HG03175 (cell line): ENCODE measurements around the gene PTPRN2.

Source experiments
- ATAC-seq: cut with Tn5 transposase; IDR thresholded peaks from one replicate; pipeline ENCODE4 v1.9.1; 2021; ENCODE audit warnings: mild to moderate bottlenecking, moderate library complexity; ENCODE audit not compliant: unreplicated experiment

The PTPRN2 gene

GRCh38 chr7:157590526-157590925, 997.1 kb downstream of the PTPRN2 start:
- ATAC-seq: no peak

GRCh38 chr7:157589680-157590079, 997.9 kb downstream of the PTPRN2 start:
- ATAC-seq: no peak

GRCh38 chr7:157587805-157588560, 999.6 kb downstream of the PTPRN2 start:
- no peak for ATAC-seq

GRCh38 chr7:157587051-157587804, 1000.4 kb downstream of the PTPRN2 start:
- no peak for ATAC-seq

DNA sequence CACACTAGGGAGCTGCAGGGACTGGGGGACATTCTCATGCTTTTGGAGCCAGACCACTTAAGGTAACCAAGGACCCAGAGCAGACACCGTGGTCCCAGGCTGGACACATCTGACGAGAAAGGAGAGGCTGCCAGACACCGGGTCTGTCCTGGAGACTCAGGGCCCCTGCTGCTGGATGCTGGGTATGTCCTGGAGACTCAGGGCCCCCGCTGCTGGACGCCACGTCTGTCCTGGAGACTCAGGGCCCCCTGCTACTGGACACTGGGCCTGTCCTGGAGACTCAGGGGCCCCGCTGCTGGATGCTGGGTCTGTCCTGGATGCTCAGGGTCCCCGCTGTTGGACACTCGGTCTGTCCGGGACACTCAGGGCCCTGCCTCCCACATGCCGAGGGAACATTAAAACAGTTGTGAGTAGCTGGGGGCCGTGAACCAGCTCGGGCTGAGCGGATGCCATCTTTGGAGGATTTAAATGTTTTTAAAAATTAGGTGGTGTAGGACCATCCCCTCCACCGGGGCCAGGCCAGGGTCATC, 1001.1 kb downstream of the PTPRN2 start:
- ATAC-seq: no peak

- ATAC-seq: no peak
Observed at GRCh38 chr7:157585113-157585861, 1002.3 kb downstream of the PTPRN2 start.

DNA sequence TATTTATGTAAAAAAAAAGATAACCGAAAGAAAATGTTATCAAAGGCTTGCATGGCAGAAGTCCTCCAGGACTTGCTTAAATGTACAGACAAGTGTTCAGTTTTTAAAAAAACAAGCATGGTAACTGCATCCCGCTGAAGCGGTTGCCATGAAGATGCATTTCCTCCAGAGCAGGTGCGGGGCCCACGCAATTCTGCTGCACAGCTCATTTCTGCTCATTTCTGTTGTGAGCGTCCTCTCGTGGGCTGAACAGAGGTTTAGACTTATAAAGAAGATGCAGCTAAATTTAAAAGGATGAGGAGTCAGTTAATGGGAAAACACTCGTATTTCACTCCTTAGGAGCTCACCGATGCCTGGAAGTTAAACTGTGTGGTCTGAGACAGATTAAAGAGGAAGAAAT, 1003.2 kb downstream of the PTPRN2 start:
- ATAC-seq: no peak

- no peak for ATAC-seq
Observed at GRCh38 chr7:157581740-157582139, 1005.9 kb downstream of the PTPRN2 start.

GRCh38 chr7:157580324-157580723, 1007.3 kb downstream of the PTPRN2 start:
- no peak for ATAC-seq

GRCh38 chr7:157579425-157579824, 1008.2 kb downstream of the PTPRN2 start:
- no peak for ATAC-seq

DNA sequence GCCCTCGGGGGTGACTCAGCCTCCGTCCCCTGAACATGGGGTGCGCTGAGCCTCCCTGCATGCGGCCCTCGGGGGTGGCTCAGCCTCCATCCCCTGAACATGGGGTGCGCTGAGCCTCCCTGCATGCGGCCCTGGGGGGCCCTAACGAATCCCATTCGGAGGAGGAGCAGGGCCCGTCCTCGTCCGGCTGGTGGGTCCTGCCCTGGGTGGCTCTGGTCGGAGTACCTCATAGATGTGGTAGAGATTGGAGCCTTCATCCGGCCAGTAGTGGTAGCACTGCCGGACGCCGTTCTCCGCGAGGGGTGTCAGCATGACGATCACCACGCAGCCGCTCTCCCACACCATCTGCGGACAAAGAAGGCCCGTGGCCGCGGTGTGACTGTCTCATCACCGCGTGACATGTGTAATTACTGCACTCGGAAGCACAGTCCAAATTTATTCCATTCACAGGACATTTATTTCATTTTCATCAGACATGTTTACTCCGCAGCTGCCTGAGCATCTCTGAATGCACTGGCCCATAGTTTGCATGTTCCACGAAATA, 1009.8 kb downstream of the PTPRN2 start:
- ATAC-seq: no peak

DNA sequence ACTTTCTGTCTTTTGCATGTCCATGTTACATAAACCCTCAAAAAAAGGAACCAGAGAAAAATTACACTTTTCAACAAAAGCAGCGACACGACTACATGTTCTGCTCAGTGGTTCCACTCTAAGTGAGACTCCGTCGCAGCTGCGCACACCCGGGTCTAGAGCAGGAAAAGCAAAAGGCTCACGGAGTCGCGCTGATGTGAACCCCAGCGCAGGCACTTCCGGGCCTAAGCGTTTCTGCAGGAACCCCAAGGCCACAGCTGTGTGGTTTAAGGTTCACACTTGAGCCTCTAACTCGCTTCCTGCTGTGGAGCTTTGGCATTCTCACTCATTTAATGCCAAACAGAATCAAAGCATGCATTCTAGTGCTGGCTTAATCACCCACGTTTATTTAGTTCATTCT, 1010.6 kb downstream of the PTPRN2 start:
- no peak for ATAC-seq

GRCh38 chr7:157576415-157576814, 1011.2 kb downstream of the PTPRN2 start:
- no peak for ATAC-seq

DNA sequence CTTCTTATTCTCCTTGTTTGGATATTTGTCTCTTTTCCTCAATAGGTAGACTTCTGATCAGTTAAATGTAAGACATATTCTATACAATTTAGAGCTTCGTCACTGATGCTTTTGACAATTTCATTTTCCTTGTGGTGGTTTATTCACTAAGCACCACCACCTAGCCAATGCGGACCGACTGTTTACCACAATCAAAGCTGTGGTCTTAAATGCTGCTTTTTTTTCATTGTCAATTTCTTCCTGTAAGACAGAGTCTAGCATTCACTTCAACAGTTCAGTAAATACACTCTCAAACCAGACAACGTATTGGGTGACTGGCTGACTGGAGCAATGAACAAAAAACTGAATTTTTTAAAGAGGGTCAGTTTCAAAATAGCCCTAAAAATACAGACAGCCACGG, 1011.8 kb downstream of the PTPRN2 start:
- ATAC-seq: no peak

GRCh38 chr7:157574914-157575586, 1012.6 kb downstream of the PTPRN2 start:
- no peak for ATAC-seq

- no peak for ATAC-seq
Observed at GRCh38 chr7:157574120-157574825, 1013.4 kb downstream of the PTPRN2 start.

- no peak for ATAC-seq
Observed at GRCh38 chr7:157573244-157573643, 1014.4 kb downstream of the PTPRN2 start.

- no peak for ATAC-seq
Observed at GRCh38 chr7:157572622-157573021, 1015.0 kb downstream of the PTPRN2 start.

- no peak for ATAC-seq
Observed at GRCh38 chr7:157570531-157571200, 1017.0 kb downstream of the PTPRN2 start.
